Measurements from ENCODE around the gene PEBP1.

Gene PEBP1

DNA sequence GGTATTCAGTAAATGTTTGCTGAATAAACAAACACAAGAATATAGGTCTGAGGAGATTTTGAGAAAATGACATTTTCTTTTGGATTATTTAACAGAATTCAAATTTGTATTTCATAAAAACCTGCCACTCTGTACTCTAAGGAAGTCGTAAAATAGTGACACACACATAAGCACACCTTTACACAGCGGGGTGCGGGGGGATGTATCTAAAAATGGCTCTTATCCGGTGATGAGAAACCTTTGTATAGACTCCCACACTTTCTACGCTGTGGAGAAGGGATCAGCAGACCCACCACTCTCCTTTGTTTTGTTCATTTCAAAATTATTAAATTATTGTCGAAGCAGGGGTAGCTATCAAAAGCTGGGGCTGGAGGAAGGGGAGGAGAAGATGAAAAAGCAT lies 58.0 kb downstream of the PEBP1 start:
- DNase-seq (ENCODE audit: low read depth in 2 of 2): no peak

Data from stimulated activated CD8-positive, alpha-beta memory T cell treated with anti-CD3 and anti-CD28 coated beads, Interleukin-15, amount 100 ng/mL, for 4 hours (primary cell).